Stimulated activated CD4-positive, alpha-beta T cell treated with anti-CD3 and anti-CD28 coated beads, TNF-alpha, amount 100 ng/mL, for 1 hour (primary cell): ENCODE results near the gene SEMA6B.

Source experiments
- DNase-seq, 3 donors: peaks; one replicate each; pipeline ENCODE4 v3.0.0-alpha.2; 2020; ENCODE audit warnings: low read depth in 3 of 3, low spot score in 1 of 3

Gene SEMA6B

GRCh38 chr19:4511300-4512054 lies 48.0 kb downstream of the SEMA6B start:
- DNase-seq = no peak

GRCh38 chr19:4510435-4511255 lies 48.8 kb downstream of the SEMA6B start:
- DNase-seq = no peak

GRCh38 chr19:4508698-4509097 lies 50.8 kb downstream of the SEMA6B start:
- DNase-seq = no peak

- no peak for DNase-seq
Measured at GRCh38 chr19:4507804-4508203, 51.7 kb downstream of the SEMA6B start.

- no peak for DNase-seq
Measured at GRCh38 chr19:4507150-4507452, 52.4 kb downstream of the SEMA6B start.

- no peak for DNase-seq
Measured at GRCh38 chr19:4506449-4507149, 52.9 kb downstream of the SEMA6B start.

- DNase-seq = no peak
Measured at GRCh38 chr19:4505570-4506448, 53.7 kb downstream of the SEMA6B start.

- no peak for DNase-seq
Measured at GRCh38 chr19:4504891-4505569, 54.5 kb downstream of the SEMA6B start.

- DNase-seq = no peak
Measured at GRCh38 chr19:4504297-4504701, 55.2 kb downstream of the SEMA6B start.

- no peak for DNase-seq
Measured at GRCh38 chr19:4503825-4504170, 55.7 kb downstream of the SEMA6B start.

- DNase-seq = no peak
Measured at GRCh38 chr19:4503132-4503824, 56.2 kb downstream of the SEMA6B start.

- no peak for DNase-seq
Measured at GRCh38 chr19:4502282-4503131, 57.0 kb downstream of the SEMA6B start.

GRCh38 chr19:4501691-4502090 lies 57.8 kb downstream of the SEMA6B start:
- DNase-seq = no peak

- DNase-seq = no peak
Measured at GRCh38 chr19:4500841-4501591, 58.5 kb downstream of the SEMA6B start.

- no peak for DNase-seq
Measured at GRCh38 chr19:4499855-4500254, 59.6 kb downstream of the SEMA6B start.

GRCh38 chr19:4499318-4499717 lies 60.2 kb downstream of the SEMA6B start:
- DNase-seq = no peak

GRCh38 chr19:4498694-4499093 lies 60.8 kb downstream of the SEMA6B start:
- no peak for DNase-seq

- no peak for DNase-seq
Measured at GRCh38 chr19:4497770-4498389, 61.6 kb downstream of the SEMA6B start.
